Astrocyte (in vitro differentiated cells and primary cell): Measurements from ENCODE around the gene VCPKMT.

Experiments
- EZH2 ChIP-seq: IDR thresholded peaks from 2 replicates; pipeline ENCODE4 v1.6.1; 2012; ENCODE audit warnings: mild to moderate bottlenecking, low read length, inconsistent platforms; ENCODE audit not compliant: insufficient read depth
- TF ChIP-seq, protein P1 (sequence below): IDR thresholded peaks from 2 replicates; pipeline ENCODE4 v1.5.1; 2011; ENCODE audit warnings: low read depth, mild to moderate bottlenecking, inconsistent platforms, low read length, moderate library complexity; ENCODE audit not compliant: insufficient read depth

GRCh38 chr14:50064993-50065392 is 51.4 kb downstream of the VCPKMT start:
- TF ChIP-seq, protein P1, sequence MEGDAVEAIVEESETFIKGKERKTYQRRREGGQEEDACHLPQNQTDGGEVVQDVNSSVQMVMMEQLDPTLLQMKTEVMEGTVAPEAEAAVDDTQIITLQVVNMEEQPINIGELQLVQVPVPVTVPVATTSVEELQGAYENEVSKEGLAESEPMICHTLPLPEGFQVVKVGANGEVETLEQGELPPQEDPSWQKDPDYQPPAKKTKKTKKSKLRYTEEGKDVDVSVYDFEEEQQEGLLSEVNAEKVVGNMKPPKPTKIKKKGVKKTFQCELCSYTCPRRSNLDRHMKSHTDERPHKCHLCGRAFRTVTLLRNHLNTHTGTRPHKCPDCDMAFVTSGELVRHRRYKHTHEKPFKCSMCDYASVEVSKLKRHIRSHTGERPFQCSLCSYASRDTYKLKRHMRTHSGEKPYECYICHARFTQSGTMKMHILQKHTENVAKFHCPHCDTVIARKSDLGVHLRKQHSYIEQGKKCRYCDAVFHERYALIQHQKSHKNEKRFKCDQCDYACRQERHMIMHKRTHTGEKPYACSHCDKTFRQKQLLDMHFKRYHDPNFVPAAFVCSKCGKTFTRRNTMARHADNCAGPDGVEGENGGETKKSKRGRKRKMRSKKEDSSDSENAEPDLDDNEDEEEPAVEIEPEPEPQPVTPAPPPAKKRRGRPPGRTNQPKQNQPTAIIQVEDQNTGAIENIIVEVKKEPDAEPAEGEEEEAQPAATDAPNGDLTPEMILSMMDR, result no peak
- no peak for TF ChIP-seq EZH2
